Activated CD8-positive, alpha-beta memory T cell treated with anti-CD3 and anti-CD28 coated beads, Interleukin-2, amount 50 U/mL, for 1 hour (primary cell): ENCODE measurements around the gene PIEZO2.
"Not testable (repeated sequence)": the region's sequence is repeated elsewhere in the genome, so short reads cannot be mapped to it uniquely, and the experiment has no call there.

Source experiments
- DNase-seq: peaks from one replicate; pipeline ENCODE4 v3.0.0-alpha.2; 2020; ENCODE audit errors: extremely low read depth

Gene PIEZO2

DNA sequence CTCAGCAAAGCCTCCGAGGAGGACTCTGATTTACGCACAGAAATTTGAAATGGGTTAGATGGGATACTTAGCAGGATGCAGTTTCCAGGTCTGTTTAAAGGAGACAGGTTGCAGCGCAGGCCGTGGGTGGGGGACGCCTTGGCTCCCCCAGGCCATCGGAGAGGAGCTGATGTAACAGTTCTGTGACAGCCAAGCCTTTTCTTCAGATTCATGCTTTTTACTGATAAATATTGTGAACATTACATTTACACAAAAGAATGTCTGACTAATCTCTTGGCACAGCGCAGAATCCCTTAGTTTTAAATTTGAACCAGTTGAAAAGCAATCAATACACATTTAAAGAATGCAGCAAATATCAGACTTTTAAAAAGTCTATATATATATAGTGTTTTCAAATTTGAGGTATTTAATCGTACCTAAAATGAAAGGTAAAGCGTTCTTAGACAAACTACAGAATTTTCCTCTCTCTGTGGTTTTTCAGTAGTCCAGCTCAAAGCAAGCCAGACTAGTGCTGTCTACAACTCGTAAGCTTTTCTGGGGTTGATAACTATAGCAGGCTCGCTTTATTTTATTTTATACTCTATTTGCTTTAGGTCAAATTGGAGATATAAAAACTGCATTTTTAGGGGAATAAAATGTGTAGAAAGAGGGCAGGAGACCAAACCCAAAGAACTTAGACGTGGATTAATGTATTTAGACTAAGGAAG, 221.9 kb downstream of the PIEZO2 start:
- DNase-seq: no peak

DNA sequence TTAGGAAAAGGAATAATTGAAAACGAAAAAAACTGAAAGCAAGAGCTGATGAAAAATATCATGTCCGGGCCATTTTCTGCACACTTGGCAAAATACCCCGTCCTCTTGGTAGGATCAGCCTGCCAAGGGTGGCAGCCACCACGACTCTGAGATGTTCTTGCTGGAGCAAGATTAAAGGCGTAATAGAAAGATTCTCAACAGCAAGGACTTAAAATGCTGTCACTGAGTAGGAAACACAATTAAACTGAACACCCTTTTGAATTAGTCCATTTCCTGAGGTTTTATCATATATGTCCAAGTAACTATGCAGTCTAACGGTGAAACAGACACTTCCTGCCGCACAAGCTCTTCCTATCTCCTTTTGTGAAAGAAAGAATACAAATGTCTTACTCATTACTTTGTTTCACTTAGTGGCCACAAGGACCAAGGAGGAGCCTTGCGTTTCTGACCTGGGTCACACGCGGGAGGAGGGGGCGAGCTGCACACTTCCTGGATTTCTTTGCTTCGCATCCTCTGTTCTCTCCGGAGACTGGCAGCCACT, 222.7 kb downstream of the PIEZO2 start:
- DNase-seq: no peak

DNA sequence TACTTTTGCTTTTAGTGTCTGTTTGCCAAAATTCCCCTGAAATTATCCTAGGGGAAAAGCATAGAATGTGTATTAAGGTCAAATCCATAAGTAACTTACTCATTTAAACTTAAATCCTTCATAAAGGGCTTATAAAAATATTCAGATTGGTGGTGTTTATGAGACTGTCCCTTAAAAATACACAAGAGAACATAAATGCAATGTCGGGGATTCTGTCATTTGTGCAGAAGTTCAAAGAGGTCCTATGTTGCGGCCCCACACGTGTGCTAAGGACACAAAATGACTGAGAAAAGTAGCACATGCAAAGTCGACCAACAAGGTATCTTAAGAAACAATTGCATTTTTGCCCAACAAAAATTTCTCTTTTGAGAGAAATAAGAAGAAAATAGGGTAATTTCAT, 225.1 kb downstream of the PIEZO2 start:
- no peak for DNase-seq

DNA sequence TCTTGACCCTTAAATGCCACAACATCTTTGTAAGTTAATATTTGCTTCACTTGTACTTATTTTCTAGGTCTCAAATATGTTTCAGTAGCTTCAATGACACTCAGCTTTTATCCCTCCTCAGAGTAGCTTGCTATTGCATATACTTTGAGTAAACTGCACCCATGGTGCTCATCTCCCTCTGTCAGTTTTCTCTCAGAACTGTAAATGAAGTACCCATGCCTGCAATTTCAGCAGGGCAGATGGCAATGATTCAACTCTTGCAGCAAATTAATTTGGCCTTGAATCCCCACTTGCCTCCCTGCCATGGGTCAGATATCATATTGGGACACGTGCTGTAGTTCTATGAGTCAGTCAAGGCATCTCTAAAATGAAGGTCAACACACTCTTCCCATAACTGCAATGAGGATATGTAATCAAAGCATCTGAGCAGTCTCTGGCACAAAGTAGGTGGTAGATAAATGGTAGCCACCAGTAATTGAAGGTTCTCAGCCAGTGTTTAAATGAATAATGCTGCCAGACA, 225.8 kb downstream of the PIEZO2 start:
- DNase-seq: no peak

DNA sequence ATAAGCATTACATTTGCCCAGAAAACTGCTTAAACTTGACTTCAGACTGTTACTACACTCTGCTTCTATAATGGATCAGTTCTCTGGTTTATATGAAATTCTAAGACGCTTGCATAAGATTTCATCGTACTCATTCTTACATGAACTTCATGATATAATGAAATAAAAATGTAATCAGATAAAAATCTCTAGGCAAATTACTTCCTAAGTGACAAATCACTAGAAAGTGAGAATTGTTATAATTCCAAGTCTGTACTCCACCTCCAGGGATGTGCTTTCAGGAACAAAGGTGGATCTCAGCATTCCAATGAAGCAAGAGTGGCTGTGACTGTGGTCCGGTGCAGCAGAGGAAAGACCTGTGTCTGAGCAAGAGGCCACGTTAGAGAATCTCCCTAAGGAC, 226.2 kb downstream of the PIEZO2 start:
- no peak for DNase-seq

DNA sequence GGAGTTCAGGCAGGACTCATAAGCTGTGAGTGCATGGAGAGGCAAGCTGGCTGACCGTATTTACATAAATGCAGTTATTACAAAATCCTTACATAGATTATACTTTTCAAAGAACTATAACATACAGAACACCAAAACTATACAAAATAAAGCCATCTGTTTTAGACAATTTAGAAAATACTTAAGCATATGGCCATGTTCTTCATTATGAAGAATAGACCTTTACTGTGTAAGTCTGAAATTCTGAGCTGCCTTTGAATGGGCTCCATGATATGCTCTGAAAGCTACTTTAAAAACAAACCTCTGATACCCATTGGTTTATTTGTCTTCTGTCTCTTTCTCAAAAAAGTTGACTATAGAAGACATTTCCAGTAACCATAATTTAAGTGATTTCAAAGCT, 226.7 kb downstream of the PIEZO2 start:
- not testable (repeated sequence) for DNase-seq

DNA sequence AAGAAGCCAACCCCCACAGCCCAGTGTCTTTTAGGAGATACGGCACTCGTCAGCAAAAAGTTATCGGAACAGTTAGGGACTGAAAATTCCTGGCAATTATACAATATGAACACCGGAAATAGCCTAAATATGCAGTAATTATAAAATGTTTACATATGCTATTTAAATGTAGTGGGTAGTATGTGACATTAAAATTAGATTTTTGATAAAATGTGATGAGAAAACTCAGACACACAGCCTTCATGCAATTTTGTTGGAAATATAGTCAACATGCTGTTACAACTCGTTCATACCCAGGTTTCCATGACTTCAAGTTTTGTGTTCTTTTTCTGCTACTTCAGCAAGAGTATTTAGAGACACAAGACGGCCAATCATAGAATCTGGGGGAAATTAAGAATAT, 229.1 kb downstream of the PIEZO2 start:
- DNase-seq: not testable (repeated sequence)

DNA sequence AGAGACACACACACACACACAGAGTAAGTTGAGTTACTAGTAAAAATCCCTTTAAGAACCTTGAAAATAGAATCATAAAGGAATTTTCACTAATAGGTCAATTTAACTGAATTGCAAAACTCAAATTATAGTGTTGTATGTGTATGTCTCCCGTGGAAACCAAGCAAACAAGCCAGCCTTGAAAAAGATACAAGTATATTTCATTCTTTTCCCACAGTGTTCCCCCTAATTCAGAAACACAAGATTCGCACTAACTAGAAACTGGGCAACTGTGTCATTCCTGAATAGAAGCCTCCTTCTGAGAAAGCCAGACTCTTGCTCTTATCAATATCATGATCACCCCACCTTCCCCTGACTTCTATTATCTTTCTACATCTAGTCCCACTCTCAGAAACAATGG, 229.5 kb downstream of the PIEZO2 start:
- DNase-seq: no peak

DNA sequence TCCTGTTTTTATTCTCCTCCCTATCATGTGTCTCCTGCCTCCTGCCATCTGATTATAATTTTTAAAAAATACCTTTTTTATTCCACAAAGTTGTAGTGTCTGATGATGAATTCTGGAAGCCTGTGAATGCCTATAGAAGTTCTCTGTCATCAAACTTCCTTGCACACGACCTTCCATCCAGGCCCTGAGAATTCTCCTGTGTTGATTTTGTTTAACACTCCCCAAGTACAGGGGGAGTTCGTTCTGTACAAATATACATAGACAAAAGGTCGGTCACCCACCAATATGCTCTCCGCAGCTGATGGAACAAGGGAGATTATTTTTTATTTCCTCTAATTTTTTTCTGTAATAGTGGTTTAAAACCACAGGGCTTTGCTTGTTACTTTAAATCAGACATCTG, 232.5 kb downstream of the PIEZO2 start:
- DNase-seq: no peak

DNA sequence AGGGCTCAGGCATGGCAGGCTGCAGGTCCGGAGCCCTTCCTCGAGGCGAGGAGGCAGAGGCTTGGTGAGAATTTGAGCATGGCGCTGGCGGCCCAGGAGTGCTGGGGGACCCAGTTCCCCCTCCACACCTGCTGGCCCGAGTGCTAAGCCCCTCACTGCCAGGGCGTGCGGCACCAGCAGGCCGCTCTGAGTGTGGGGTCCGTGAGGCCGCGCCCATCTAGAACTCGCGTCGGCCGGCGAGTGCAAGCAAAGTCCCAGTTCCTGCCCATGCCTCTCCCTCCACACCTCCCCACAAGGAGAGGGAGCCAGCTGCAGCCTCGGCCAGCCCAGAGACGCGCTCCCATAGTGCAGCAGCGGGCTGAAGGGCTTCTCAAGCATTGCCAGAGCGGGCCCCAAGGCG, 233.0 kb downstream of the PIEZO2 start:
- DNase-seq: no peak

DNA sequence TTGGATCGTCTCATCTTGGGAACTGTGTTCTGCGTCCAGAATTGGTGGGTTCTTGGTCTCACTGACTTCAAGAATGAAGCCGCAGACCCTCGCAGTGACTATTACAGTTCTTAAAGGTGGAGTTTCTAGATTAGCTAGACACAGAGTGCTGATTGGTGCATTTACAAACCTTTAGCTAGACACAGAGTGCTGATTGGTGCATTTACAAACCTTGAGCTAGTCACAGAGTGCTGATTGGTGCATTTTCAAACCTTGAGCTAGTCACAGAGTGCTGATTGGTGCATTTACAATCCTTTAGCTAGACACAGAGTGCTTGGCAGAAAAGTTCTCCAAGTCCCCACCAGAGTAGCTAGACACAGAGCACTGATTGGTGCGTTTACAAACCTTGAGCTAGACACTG, 233.6 kb downstream of the PIEZO2 start:
- not testable (repeated sequence) for DNase-seq

DNA sequence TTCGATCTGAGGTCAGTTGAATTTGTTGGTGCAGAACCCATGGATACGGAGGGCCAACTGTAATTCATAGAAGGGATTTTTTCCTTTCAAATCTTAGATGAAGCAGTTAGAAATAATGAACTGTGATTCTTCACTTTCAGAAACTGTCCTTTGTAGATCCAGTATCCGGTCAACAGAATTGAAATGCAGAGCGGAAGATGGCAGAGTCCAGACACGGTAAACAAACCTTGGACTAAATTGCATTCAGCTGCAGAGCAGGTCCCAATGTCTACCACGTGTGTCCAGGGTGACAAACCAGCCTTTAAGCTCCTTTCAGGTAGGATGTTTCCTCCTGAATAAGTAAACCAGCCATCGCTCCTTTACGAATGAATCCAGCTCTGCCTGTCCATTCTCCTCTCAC, 234.8 kb downstream of the PIEZO2 start:
- DNase-seq: not testable (repeated sequence)

DNA sequence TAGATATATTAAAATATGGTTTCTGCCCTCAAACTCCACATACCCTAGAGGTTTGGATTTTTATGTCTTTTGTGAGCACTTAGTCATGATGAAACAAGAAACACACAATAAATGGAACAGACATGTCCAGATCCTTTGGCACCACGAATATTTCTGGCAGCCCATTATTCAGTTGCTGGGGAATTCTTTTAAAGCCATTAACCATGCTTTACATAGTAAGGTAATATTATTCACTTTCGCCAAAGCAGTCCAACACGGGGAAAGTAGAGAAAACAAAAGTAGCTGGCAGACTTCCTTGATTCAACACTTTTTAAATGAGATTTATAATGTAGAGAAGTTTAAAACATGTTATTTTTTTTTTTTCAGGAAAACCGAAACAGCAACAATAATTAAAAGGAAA, 235.4 kb downstream of the PIEZO2 start:
- DNase-seq: no peak

DNA sequence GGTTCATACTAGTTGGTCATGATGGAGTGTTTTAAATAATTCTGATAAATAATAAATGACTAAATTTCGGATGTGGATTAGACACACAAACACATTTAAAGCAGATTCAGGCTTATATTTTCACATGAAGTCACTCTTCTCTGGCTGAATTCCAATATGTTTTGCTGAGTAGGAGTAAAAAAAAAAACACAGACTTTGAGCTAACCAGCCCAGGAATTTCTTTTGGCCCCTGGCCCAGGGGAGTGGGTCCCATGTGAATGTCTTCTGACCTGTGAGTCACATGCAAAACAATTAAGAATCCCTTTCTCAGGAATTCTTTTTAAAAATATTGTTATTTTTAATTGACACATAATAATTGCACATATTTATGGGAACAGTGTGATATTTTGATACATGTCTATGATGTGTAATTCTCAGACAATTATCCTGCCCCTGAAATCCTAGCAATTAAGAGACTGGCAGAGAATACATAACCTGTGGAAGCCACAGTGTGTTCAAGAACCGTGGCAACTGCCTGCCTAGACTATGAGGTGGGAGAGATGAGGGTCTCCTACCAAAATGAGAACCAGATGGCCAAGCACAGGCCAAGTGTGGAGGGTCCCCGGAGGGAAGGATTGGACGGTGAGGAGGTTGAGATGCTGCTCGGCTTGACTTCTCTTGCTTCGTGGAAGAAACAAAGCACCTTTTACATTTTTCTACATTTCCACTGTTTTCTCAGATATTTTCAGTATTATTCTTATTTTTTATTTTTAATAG, 236.4 kb downstream of the PIEZO2 start:
- DNase-seq: no peak

DNA sequence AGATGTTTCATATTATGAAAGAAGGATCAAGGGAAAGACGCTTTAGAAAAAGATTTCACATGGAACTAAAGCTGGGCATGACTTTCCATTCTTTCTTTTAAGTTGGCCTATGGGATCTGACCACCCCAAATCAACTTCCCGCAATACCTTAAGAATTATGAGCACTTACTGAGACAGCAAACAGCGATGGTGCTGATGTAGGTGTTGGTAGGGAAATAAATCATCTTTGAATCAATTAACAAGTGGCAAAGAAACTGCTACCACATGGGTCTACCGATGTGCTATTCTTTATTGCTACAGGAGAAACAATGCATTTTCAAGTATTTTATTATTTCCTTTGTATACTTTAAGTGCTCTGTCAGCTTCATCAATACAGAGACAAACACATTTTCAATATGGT, 239.6 kb downstream of the PIEZO2 start:
- no peak for DNase-seq

DNA sequence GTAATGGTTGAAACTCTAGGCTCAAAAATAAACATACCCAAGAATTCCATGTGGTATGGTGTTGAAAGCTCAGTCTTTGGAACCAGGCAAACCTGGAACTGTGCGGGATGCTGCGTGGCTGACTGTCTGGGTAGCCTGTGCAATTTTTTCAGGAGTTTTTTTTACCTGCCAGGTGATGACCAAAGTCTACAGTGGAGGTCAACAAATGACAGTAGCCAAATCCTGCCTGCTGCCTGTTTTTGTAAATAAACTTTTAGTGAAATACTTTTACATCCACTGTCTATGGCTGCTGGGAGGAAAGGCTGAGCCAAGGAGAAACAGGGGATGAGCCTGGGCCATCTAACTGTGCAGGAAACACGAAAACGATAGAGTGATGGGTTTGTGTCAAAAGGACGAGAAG, 240.6 kb downstream of the PIEZO2 start:
- DNase-seq: no peak

DNA sequence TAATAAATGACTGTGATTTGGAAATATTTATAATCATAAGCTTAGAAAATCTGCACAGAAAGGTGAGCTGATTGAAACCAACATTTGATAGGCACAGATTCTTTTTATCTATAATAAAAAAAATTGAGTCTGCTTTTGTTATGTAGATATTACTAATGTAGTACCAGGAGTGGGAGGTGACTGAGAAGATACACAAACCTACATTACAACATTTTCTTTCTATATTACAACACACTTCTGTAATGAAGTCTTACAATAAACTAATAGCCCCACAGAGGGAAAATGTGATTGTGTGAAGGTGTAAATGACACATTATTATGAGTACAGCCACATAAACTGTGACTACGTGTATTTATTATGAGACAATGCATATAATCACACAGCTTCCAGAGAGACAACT, 241.6 kb downstream of the PIEZO2 start:
- DNase-seq: no peak

DNA sequence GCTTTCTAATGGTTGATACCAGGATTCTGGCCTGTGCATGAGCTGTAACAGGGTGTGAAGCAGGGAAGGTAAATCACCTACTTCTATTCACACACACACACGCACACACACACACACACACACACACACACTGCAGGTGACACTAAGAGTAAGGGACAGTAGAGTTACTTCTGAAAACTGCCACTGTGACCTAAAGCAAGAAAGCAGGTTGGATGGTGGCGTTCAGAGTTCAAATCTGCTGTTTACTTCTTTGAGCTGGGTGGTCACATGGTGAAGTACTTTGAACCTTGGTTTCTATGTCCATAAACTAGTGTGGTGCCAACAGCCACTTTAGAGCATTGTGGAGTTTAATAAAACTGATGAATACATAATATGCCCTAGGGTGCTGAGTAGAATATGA, 248.0 kb downstream of the PIEZO2 start:
- DNase-seq: no peak

DNA sequence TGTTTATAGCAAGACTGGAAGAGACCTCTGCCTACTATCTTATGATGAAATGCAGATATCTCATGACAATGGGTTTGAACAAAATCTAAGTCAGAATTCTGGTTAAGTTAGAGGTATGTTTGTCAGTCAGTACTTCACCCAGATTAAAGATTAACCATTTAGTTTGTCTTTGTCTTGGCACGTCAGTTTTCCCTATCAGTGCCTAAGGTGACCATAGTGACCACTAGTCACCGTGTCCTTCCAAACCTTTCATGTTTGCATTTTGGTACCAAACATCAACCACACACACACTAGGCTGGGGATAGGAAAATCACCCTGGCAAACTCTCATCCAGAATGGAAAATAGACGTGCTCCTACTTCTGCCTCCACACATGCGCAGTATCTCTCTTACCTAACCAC, 248.9 kb downstream of the PIEZO2 start:
- no peak for DNase-seq

DNA sequence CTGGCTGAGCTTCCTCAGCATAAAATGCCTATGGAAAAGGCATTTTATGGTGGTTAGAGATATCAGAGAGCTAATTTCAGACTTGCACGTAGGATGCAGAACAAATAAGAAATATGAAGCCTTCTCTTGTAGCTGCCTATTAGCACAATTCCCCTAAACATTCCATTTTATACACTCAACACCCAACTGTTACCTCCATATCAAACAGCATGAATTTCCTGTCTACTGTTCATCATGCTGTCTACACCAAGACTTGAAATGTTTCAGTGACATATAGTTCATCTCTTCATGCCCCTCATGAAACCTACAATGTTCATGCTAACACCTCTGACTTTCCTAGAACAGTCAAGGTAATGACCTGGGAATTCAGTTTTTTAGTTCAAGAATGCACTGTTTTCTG, 249.9 kb downstream of the PIEZO2 start:
- DNase-seq: no peak

DNA sequence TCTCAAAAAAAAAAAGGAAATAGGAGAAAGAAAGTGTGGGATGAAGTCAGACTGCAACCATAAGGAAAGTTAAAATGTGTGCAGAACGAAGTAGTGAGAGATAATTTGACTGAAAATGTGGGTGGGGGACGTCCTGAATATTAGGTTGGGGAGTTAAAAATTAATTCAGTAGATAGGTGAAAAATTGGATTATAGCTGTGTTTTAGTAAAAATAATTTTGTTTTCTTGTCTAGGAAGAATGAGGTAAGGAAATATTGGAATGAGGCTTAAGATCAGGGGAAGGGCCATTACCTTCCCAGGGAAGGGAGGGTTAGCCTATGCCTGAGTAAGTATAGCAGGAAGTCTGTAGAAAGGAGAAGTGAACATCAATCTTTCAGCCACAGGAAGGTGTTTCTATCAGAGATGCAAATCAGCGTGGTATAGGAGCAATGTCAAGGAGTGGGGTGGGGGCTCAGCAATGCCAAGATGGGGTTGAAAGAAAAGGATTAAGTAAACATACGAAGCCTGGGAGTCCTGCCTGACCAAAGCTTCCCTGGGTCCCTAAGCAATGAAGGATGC, 250.9 kb downstream of the PIEZO2 start:
- no peak for DNase-seq

DNA sequence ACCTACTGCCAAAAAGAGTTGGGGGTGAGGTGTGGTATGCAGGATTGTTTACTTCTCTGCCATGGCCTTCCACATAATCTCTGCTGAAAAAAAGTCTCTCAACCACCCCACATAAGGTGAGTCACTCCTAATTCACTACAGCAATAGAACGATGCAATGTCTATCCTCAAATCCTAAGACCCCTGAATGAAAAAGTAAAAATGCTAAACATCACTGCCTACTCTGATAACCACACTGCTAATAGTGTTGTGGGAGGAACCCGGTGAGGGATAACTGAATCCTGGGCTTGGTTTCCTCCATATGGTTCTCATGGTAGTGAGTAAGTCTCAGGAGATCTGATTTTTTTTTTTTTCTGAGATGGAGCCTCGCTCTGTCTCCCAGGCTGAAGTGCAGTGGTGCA, 252.5 kb downstream of the PIEZO2 start:
- no peak for DNase-seq

DNA sequence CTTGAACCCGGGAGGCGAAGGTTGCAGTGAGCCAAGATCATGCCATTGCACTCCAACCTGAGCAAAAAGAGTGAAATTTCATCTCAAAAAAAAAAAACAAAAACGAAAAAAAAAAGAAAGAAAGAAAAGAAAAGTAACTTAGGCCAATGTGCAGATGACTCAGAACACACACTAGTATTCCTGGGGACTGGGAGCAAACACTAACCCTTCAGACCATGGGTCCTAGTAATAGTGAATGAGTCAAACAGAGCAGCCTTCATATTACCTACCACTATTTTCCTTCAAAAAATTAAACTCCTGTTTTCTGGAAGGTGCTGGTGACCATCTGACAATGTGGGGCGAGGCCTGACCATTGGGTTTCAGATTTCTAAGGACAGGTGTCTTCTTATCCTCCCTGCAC, 253.4 kb downstream of the PIEZO2 start:
- no peak for DNase-seq
